HG03460 (cell line): ENCODE data around the gene CATSPERB.
"Not testable (repeated sequence)": the region's sequence is repeated elsewhere in the genome, so short reads cannot be mapped to it uniquely, and the experiment has no call there.

ENCODE experiments used
- ATAC-seq: cut with Tn5 transposase; IDR thresholded peaks from one replicate; pipeline ENCODE4 v1.9.1; 2021; ENCODE audit not compliant: unreplicated experiment

Gene CATSPERB

GRCh38 chr14:91677687-91678086 is 54.2 kb downstream of the CATSPERB start:
- not testable (repeated sequence) for ATAC-seq

GRCh38 chr14:91674911-91675310 is 57.0 kb downstream of the CATSPERB start:
- ATAC-seq, result no peak

- no peak for ATAC-seq
Observed at GRCh38 chr14:91669867-91670266, 62.0 kb downstream of the CATSPERB start.

- ATAC-seq, result not testable (repeated sequence)
Observed at GRCh38 chr14:91667101-91667500, 64.8 kb downstream of the CATSPERB start.

GRCh38 chr14:91660790-91661189 is 71.1 kb downstream of the CATSPERB start:
- no peak for ATAC-seq

GRCh38 chr14:91654836-91655235 is 77.0 kb downstream of the CATSPERB start:
- ATAC-seq, result no peak

- no peak for ATAC-seq
Observed at GRCh38 chr14:91653451-91653850, 78.4 kb downstream of the CATSPERB start.

GRCh38 chr14:91649930-91650329 is 82.0 kb downstream of the CATSPERB start:
- ATAC-seq, result no peak

- no peak for ATAC-seq
Observed at GRCh38 chr14:91647856-91648255, 84.0 kb downstream of the CATSPERB start.

GRCh38 chr14:91636604-91637003 is 95.3 kb downstream of the CATSPERB start:
- no peak for ATAC-seq

- no peak for ATAC-seq
Observed at GRCh38 chr14:91624757-91625156, 107.1 kb downstream of the CATSPERB start.

- no peak for ATAC-seq
Observed at GRCh38 chr14:91614187-91614586, 117.7 kb downstream of the CATSPERB start.

GRCh38 chr14:91613459-91614112 is 118.3 kb downstream of the CATSPERB start:
- no peak for ATAC-seq

- ATAC-seq, result no peak
Observed at GRCh38 chr14:91611528-91611927, 120.4 kb downstream of the CATSPERB start.

- ATAC-seq, result no peak
Observed at GRCh38 chr14:91609161-91609560, 122.7 kb downstream of the CATSPERB start.

- ATAC-seq, result no peak
Observed at GRCh38 chr14:91607322-91608047, 124.4 kb downstream of the CATSPERB start.

- ATAC-seq, result no peak
Observed at GRCh38 chr14:91606851-91607250, 125.0 kb downstream of the CATSPERB start.

GRCh38 chr14:91604611-91605010 is 127.3 kb downstream of the CATSPERB start:
- not testable (repeated sequence) for ATAC-seq

GRCh38 chr14:91599994-91600393 is 131.9 kb downstream of the CATSPERB start:
- ATAC-seq, result no peak

- ATAC-seq, result no peak
Observed at GRCh38 chr14:91595736-91596135, 136.2 kb downstream of the CATSPERB start.

GRCh38 chr14:91593957-91594356 is 137.9 kb downstream of the CATSPERB start:
- not testable (repeated sequence) for ATAC-seq

- no peak for ATAC-seq
Observed at GRCh38 chr14:91586410-91586809, 145.5 kb downstream of the CATSPERB start.

- no peak for ATAC-seq
Observed at GRCh38 chr14:91585856-91586255, 146.0 kb downstream of the CATSPERB start.
